HepG2 (cell line): ENCODE data around the gene VAC14. TPM values are rescaled to one million over a fixed set of nuclear protein-coding genes. Genes with fewer than 3 reads are reported as not detected.

Source experiments
- ATAC-seq: fragments of 200-7000 bp; cut with Tn5 transposase; 3 replicates; pipeline ENCODE4 v1.9.1; 2020; ENCODE audit warnings: mild to moderate bottlenecking, moderate library complexity
- Bru-seq: library from RNA; stranded (reverse); fragments of 400-500 nt; gene quantifications from one replicate; lab custom pipeline; 2021; lab: Mats Ljungman, UMichigan
- BruChase-seq, 2 experiments: library from RNA; stranded (reverse); fragments of 400-500 nt; gene quantifications; one replicate each; lab custom pipeline; 2021; lab: Mats Ljungman, UMichigan
- BruUV-seq: library from RNA; stranded (reverse); fragments of 400-500 nt; replicated peaks from 2 replicates; lab custom pipeline; 2021; lab: Mats Ljungman, UMichigan
- CTCF ChIA-PET: fragments of 300-600 bp; formaldehyde crosslinking; extraction: SDS; loops from one replicate; lab custom pipeline; 2021; ENCODE audit warnings: low total read pairs, inconsistent platforms, low intra/inter-chr PET ratio; lab: Yijun Ruan, JAX
- POLR2A ChIA-PET: fragments of 350-600 bp; sonication (Branson Sonifier 250); formaldehyde crosslinking; loops from one replicate; lab custom pipeline; 2020; ENCODE audit warnings: antibody characterized with exemption, inconsistent platforms; lab: Yijun Ruan, JAX
- DNase-seq: peaks from one replicate; pipeline ENCODE4 v3.0.0-alpha.2; 2015; ENCODE audit warnings: low spot score
- FAIRE-seq: peaks from 3 replicates; lab custom pipeline; 2011; peaks lifted over from hg19 to GRCh38; lab: Jason Lieb, UNC
- H2AFZ ChIP-seq: one replicate; pipeline ENCODE4 v1.6.1; 2011; ENCODE audit warnings: low read length, inconsistent platforms
- H3K27ac ChIP-seq: fragments of 300-600 bp; 3 replicates; pipeline ENCODE4 v1.8.0; 2011; ENCODE audit warnings: mixed run types, mild to moderate bottlenecking, mixed read lengths, low read length, inconsistent platforms; ENCODE audit not compliant: insufficient read depth; ENCODE audit errors: extremely low read length
- H3K27me3 ChIP-seq, 2 experiments: fragments of 200-600 bp in 1 of 2; 2 replicates in 1 of 2; 3 replicates in 1 of 2; pipeline versions ENCODE4 v1.6.0 to v1.8.0; 2011; ENCODE audit warnings: low read length in 2 of 2, mild to moderate bottlenecking in 2 of 2, moderate library complexity in 2 of 2, inconsistent platforms in 1 of 2; ENCODE audit not compliant: insufficient read depth in 2 of 2, control insufficient read depth in 1 of 2
- H3K36me3 ChIP-seq, 2 experiments: fragments of 200-600 bp in 1 of 2; replicated peaks in 1 of 2; 2 replicates in 1 of 2; 3 replicates in 1 of 2; pipeline versions ENCODE4 v1.5.1 to v1.8.0; 2011; ENCODE audit warnings: low read length in 2 of 2, inconsistent platforms in 1 of 2; ENCODE audit not compliant: insufficient read depth in 2 of 2, control insufficient read depth in 1 of 2
- H3K4me1 ChIP-seq: 2 replicates; pipeline ENCODE4 v1.5.1; 2012; ENCODE audit warnings: low read length, inconsistent platforms; ENCODE audit not compliant: insufficient read depth
- H3K4me2 ChIP-seq: 2 replicates; pipeline ENCODE4 v1.6.0; 2011; ENCODE audit warnings: low read depth, low read length, inconsistent platforms
- H3K4me3 ChIP-seq, 3 experiments: fragments of 200-600 bp in 1 of 3; sonication (generic), shearing (Covaris generic) in 1 of 3; replicated peaks in 1 of 3; 2 replicates each; pipeline ENCODE4 v1.5.1; 2011 to 2016; ENCODE audit warnings: low read length in 3 of 3, inconsistent platforms in 2 of 3, low read depth in 2 of 3, mild to moderate bottlenecking in 2 of 3, control low read depth in 1 of 3, mixed read lengths in 1 of 3; ENCODE audit not compliant: insufficient read depth in 1 of 3
- H3K79me2 ChIP-seq: one replicate; pipeline ENCODE4 v1.6.1; 2011; ENCODE audit warnings: low read length, inconsistent platforms; ENCODE audit not compliant: insufficient read depth
- H3K9ac ChIP-seq: 2 replicates; pipeline ENCODE4 v1.6.0; 2011; ENCODE audit warnings: mild to moderate bottlenecking, low read depth, low read length, inconsistent platforms; ENCODE audit not compliant: insufficient read depth
- H3K9me3 ChIP-seq: 2 replicates; pipeline ENCODE4 v1.5.1; 2012; ENCODE audit warnings: mild to moderate bottlenecking, low read length
- H4K20me1 ChIP-seq: 2 replicates; pipeline ENCODE4 v1.6.0; 2011; ENCODE audit warnings: inconsistent platforms, mild to moderate bottlenecking, low read length, moderate library complexity; ENCODE audit not compliant: insufficient read depth
- FOSL1 ChIP-seq: sonication (generic); formaldehyde crosslinking; IDR thresholded peaks from 2 replicates; pipeline ENCODE4 v1.9.0; 2021; ENCODE audit warnings: missing genetic modification reagents, borderline replicate concordance
- GABPA ChIP-seq, 2 experiments: IDR thresholded peaks; 2 replicates each; pipeline ENCODE4 v1.6.1; 2011 to 2016; ENCODE audit warnings: low read depth in 2 of 2, low read length in 1 of 2, missing biosample characterization in 1 of 2, missing genetic modification characterization in 1 of 2
- HOXA3 ChIP-seq: sonication (generic); formaldehyde crosslinking; IDR thresholded peaks from 2 replicates; pipeline ENCODE4 v1.5.0; 2020; ENCODE audit warnings: missing genetic modification reagents
- IRX3 ChIP-seq: sonication (generic); formaldehyde crosslinking; IDR thresholded peaks from 2 replicates; pipeline ENCODE4 v1.8.1; 2023; ENCODE audit warnings: mild to moderate bottlenecking, low read depth, missing genetic modification reagents, borderline replicate concordance
- KLF15 ChIP-seq: sonication (generic); formaldehyde crosslinking; IDR thresholded peaks from 2 replicates; pipeline ENCODE4 v1.8.1; 2023; ENCODE audit warnings: borderline replicate concordance, mild to moderate bottlenecking, inconsistent platforms, missing genetic modification reagents, mixed read lengths
- MED8 ChIP-seq: sonication (generic); formaldehyde crosslinking; IDR thresholded peaks from 2 replicates; pipeline ENCODE4 v1.8.1; 2023; ENCODE audit warnings: mild to moderate bottlenecking, missing genetic modification reagents; ENCODE audit not compliant: insufficient replicate concordance
- RFXAP ChIP-seq: sonication (generic); formaldehyde crosslinking; IDR thresholded peaks from 2 replicates; pipeline ENCODE4 v1.4.0; 2020; ENCODE audit warnings: missing genetic modification reagents, borderline replicate concordance
- SIN3A ChIP-seq: IDR thresholded peaks from 2 replicates; pipeline ENCODE4 v1.6.1; 2011; ENCODE audit warnings: low read depth, mild to moderate bottlenecking, control low read depth, low read length, borderline replicate concordance
- SP4 ChIP-seq: sonication (generic); formaldehyde crosslinking; IDR thresholded peaks from 2 replicates; pipeline ENCODE4 v1.8.1; 2023; ENCODE audit warnings: mild to moderate bottlenecking, missing genetic modification reagents
- SRF ChIP-seq: IDR thresholded peaks from 2 replicates; pipeline ENCODE4 v1.6.1; 2011; ENCODE audit warnings: mild to moderate bottlenecking, low read depth, low read length, moderate library complexity
- ZBTB3 ChIP-seq: sonication (generic); formaldehyde crosslinking; IDR thresholded peaks from 2 replicates; pipeline ENCODE4 v1.4.0; 2020; ENCODE audit warnings: low read depth, mild to moderate bottlenecking, moderate library complexity, missing genetic modification reagents, borderline replicate concordance
- ZNF20 ChIP-seq: sonication (generic); formaldehyde crosslinking; IDR thresholded peaks from 2 replicates; pipeline ENCODE4 v1.4.0; 2020; ENCODE audit warnings: mild to moderate bottlenecking, moderate library complexity, missing genetic modification reagents
- ZNF232 ChIP-seq: sonication (generic); formaldehyde crosslinking; IDR thresholded peaks from 2 replicates; pipeline ENCODE4 v1.4.0; 2020; ENCODE audit warnings: missing genetic modification reagents, borderline replicate concordance
- ZNF275 ChIP-seq: sonication (generic); formaldehyde crosslinking; IDR thresholded peaks from 2 replicates; pipeline ENCODE4 v1.8.0; 2022; ENCODE audit warnings: missing genetic modification reagents, mild to moderate bottlenecking, inconsistent platforms, borderline replicate concordance
- ZNF619 ChIP-seq: sonication (generic); formaldehyde crosslinking; IDR thresholded peaks from 2 replicates; pipeline ENCODE4 v1.4.0; 2020; ENCODE audit warnings: mild to moderate bottlenecking, missing genetic modification reagents
- ZSCAN29 ChIP-seq: sonication (generic); formaldehyde crosslinking; conservative IDR thresholded peaks from 2 replicates; pipeline ENCODE4 v1.4.0; 2020; ENCODE audit warnings: mild to moderate bottlenecking, missing genetic modification reagents
- WGBS: methylation state at CpG from one replicate; pipeline ENCODE4 v1.1.6; 2017; ENCODE audit warnings: low lambda C conversion rate; 5-methylcytosine and 5-hydroxymethylcytosine counted together
- in situ Hi-C: cut with HindIII; loops from 2 replicates; pipeline ENCODE4 v1.10.0; 2017; ENCODE audit warnings: low pct_unique_long_range_greater_than_20kb; ENCODE audit not compliant: extremely low pct_ligation_motif_present
- intact Hi-C: fragments of 100-400 bp; cut with micrococcal nuclease; formaldehyde crosslinking; loops from one replicate; pipeline ENCODE4 v1.10.0; 2022; ENCODE audit not compliant: unreplicated experiment
- long read RNA-seq, 2 experiments: library from RNA in 1 of 2; library from polyadenylated mRNA in 1 of 2; stranded (forward) in 1 of 2; unstranded in 1 of 2; transcript quantifications; one replicate each; pipeline ENCODE4 v2.0.0, GENCODE V29; 2019 to 2022
- polyA minus RNA-seq, 3 experiments: library from RNA; depleted of rRNA, polyadenylated mRNA; stranded (reverse); fragments of >200 nt; gene quantifications; 2 replicates each; pipeline ENCODE4 v1.2.3, GENCODE V29; 2011; ENCODE audit warnings: low replicate concordance in 1 of 3
- polyA plus RNA-seq, 8 experiments: library from polyadenylated mRNA; depleted of rRNA in 3 of 8; stranded (reverse) in 7 of 8; unstranded in 1 of 8; fragments of >200 nt; fragmentation: Illumina TruSeq in 4 of 8; extraction: Trizol in 4 of 8; gene quantifications; 2 replicates each; pipeline versions ENCODE4 v1.2.1 to v1.2.3, GENCODE V29; 2011 to 2016; ENCODE audit warnings: low read depth in 4 of 8, missing spikeins in 1 of 8, mixed read lengths in 1 of 8; ENCODE audit not compliant: insufficient read depth in 1 of 8
- total RNA-seq, 5 experiments: library from RNA; depleted of rRNA; stranded (reverse); fragments of >200 nt; fragmentation: Illumina TruSeq; extraction: Trizol; gene quantifications; 2 replicates each; pipeline ENCODE4 v1.2.3, GENCODE V29; 2016; ENCODE audit warnings: low read depth in 1 of 5

Gene VAC14
- total RNA-seq (2016; rRNA removed; fragmentation: Illumina TruSeq; extraction: Trizol) (24.4 and 24.6 TPM in 2 replicates), polyA plus RNA-seq (2011; rRNA removed) (23.5 and 26.0 TPM in 2 replicates), polyA minus RNA-seq (2011; rRNA and poly(A)+ RNA removed; ENCODE audit: low replicate concordance) (58.3 and 79.6 TPM in 2 replicates), Bru-seq, nascent RNA (percentile 73 among the genes with signal in this experiment), BruChase-seq, experiment 1, labeled RNA remaining after a 6-hour chase (percentile 69 among the genes with signal in this experiment), BruChase-seq, experiment 2, labeled RNA remaining after a 2-hour chase (percentile 74 among the genes with signal in this experiment)
- total RNA-seq (2016; cell fraction: cytosol; rRNA removed; fragmentation: Illumina TruSeq; extraction: Trizol; ENCODE audit: low read depth): 9.1 and 12.1 TPM in 2 replicates
- 18.1 and 23.9 TPM in 2 replicates for total RNA-seq (2016; cell fraction: insoluble cytoplasmic fraction; rRNA removed; fragmentation: Illumina TruSeq; extraction: Trizol)
- 17.4 and 24.9 TPM in 2 replicates for total RNA-seq (2016; cell fraction: membrane; rRNA removed; fragmentation: Illumina TruSeq; extraction: Trizol)
- total RNA-seq (2016; cell fraction: nucleus; rRNA removed; fragmentation: Illumina TruSeq; extraction: Trizol): 24.1 and 25.1 TPM in 2 replicates
- 15.1 and 23.3 TPM in 2 replicates for polyA plus RNA-seq (2011; cell fraction: cytosol; rRNA removed)
- 49.6 and 50.7 TPM in 2 replicates for polyA plus RNA-seq (2011; cell fraction: nucleus; rRNA removed)
- 18.6 and 24.0 TPM in 2 replicates for polyA plus RNA-seq (2012)
- polyA plus RNA-seq (2016; cell fraction: cytosol; fragmentation: Illumina TruSeq; extraction: Trizol; ENCODE audit: low read depth): 14.6 and 18.8 TPM in 2 replicates
- polyA plus RNA-seq (2016; cell fraction: insoluble cytoplasmic fraction; fragmentation: Illumina TruSeq; extraction: Trizol; ENCODE audit: low read depth): 29.6 and 36.9 TPM in 2 replicates
- 28.0 and 35.3 TPM in 2 replicates for polyA plus RNA-seq (2016; cell fraction: membrane; fragmentation: Illumina TruSeq; extraction: Trizol; ENCODE audit: low read depth)
- 41.2 and 46.7 TPM in 2 replicates for polyA plus RNA-seq (2016; cell fraction: nucleus; fragmentation: Illumina TruSeq; extraction: Trizol; ENCODE audit: insufficient read depth, low read depth)
- polyA minus RNA-seq (2011; cell fraction: cytosol; rRNA and poly(A)+ RNA removed): 22.8 and 23.7 TPM in 2 replicates
- 33.0 and 34.8 TPM in 2 replicates for polyA minus RNA-seq (2011; cell fraction: nucleus; rRNA and poly(A)+ RNA removed)
- long read RNA-seq, experiment 1, transcript VAC14-201 (19 exons, 3,099 nt): major isoform, 7 of 21 reads
- long read RNA-seq, experiment 1, partial matches to known transcripts: 1 of 21 reads
- long read RNA-seq, experiment 1, other reads (novel, unspliced or antisense): 10 of 21 reads
- long read RNA-seq, experiment 2, transcript VAC14-212 (1 exons, 3,609 nt): minor isoform, 8 of 105 reads
- long read RNA-seq, experiment 2, transcript VAC14-201 (19 exons, 3,099 nt): major isoform, 31 of 105 reads
- long read RNA-seq, experiment 2, partial matches to known transcripts: 25 of 105 reads
- long read RNA-seq, experiment 2, other reads (novel, unspliced or antisense): 41 of 105 reads

- peaks cover 0 to 7% of the 10 kb centered on the region in 2 experiments; a peak in 2 of 5 replicates for H3K36me3 ChIP-seq
- H3K4me2 ChIP-seq: peak within 1 kb of the TSS; percentile 97
- TSS peak; percentile 62 for BruUV-seq
- peak within 1 kb of the TSS; percentile 62 for H3K27ac ChIP-seq
- intact Hi-C loops: no loop called here
- peaks cover 32% of the 10 kb centered on the region for H3K4me1 ChIP-seq
- H3K9me3 ChIP-seq: peaks cover 11% of the 10 kb centered on the region
- peak within 1 kb of the TSS; percentile 55 for H2AFZ ChIP-seq
- ATAC-seq: peak; percentile 97
- peaks cover 45% of the 10 kb centered on the region for H3K79me2 ChIP-seq
- H3K9ac ChIP-seq: peak within 1 kb of the TSS; percentile 88
- 2% methylated on average over 22 of the region's 64 CpGs for WGBS
- peak; percentile 91 for DNase-seq
- FAIRE-seq: peak; percentile 82
- H3K4me3 ChIP-seq: peak within 1 kb of the TSS; percentile 98 to 99 (median 98)
- ChIA-PET CTCF (no interaction called here), POLR2A (interaction anchor here (0.5 to 1.5 kb wide), 8 partner anchors 8 to 119 kb away, joined by 3 to 7 read pairs (median 4); no protein-coding TSS in a partner anchor)
- in situ Hi-C loops: no loop called here
- H3K27me3 ChIP-seq: no peaks in the 10 kb centered on the region; a peak in 1 of 5 replicates
- H4K20me1 ChIP-seq: 0 out of 2 replicates have a peak, but pooled peaks cover 6% of the 10 kb centered on the region
- TF ChIP-seq KLF15 (CRISPR knock-in tag) (no peak; the same call in 1 of the 2 replicates), SRF (no peak), RFXAP (CRISPR knock-in tag) (peak; percentile 83; the same call in 1 of the 2 replicates), ZNF232 (CRISPR knock-in tag) (no peak), ZBTB3 (no peak), SIN3A (peak; percentile 99), ZNF619 (peak; percentile 90; the same call in 1 of the 2 replicates), ZNF275 (CRISPR knock-in tag) (peak; percentile 69; the same call in 1 of the 2 replicates), ZNF20 (CRISPR knock-in tag) (no peak), ZSCAN29 (CRISPR knock-in tag) (no peak), HOXA3 (CRISPR knock-in tag) (peak; percentile 92), FOSL1 (CRISPR knock-in tag) (no peak), SP4 (peak; percentile 98), IRX3 (CRISPR knock-in tag) (no peak), MED8 (CRISPR knock-in tag) (peak; percentile 34), GABPA (IDR thresholded peaks at IDR 0.05; ENCODE audit: low read depth, low read length) (peak; percentile 77), GABPA (CRISPR knock-in tag; IDR thresholded peaks at IDR 0.05; ENCODE audit: low read depth) (peak; percentile 94)
Observed at GRCh38 chr16:70800781-70801480, at the start of gene VAC14. VAC14 (minus strand) TSS chr16:70801158; CDS start chr16:70800900, 258 bp downstream.
